ENCODE results near the gene MYBPHL. TPM values are rescaled to one million over a fixed set of nuclear protein-coding genes. Genes with fewer than 3 reads are reported as not detected.

MYBPHL gene
- total RNA-seq, 4 donors from 2014 or later: not detected

DNA sequence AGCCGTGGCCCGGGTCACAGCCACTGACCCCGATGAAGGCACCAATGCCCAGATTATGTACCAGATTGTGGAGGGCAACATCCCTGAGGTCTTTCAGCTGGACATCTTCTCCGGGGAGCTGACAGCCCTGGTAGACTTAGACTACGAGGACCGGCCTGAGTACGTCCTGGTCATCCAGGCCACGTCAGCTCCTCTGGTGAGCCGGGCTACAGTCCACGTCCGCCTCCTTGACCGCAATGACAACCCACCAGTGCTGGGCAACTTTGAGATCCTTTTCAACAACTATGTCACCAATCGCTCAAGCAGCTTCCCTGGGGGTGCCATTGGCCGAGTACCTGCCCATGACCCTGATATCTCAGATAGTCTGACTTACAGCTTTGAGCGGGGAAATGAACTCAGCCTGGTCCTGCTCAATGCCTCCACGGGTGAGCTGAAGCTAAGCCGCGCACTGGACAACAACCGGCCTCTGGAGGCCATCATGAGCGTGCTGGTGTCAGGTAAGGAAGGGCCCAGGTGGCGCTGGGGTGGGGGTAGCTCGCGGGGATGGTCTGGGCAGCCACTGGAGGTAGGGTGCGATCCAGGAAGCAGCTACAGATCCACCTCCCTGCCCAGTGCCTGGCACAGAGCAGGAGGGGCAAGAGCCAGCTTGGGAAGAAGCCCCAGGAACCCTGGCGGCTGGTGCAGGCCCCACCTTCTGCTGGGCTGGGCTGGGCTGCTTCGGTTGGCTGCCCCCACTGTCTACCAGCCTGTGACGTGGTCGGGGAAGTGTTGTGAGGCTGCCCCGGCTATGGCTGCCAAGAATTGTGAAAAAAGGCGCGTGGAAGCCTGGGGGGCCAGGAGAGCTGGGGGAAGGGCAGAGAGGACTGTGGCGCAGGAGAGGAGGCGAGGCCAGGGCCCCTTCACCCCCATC is 53.7 kb downstream of the MYBPHL start:
- H3K27me3 ChIP-seq: no peaks in the 10 kb centered on the region

DNA sequence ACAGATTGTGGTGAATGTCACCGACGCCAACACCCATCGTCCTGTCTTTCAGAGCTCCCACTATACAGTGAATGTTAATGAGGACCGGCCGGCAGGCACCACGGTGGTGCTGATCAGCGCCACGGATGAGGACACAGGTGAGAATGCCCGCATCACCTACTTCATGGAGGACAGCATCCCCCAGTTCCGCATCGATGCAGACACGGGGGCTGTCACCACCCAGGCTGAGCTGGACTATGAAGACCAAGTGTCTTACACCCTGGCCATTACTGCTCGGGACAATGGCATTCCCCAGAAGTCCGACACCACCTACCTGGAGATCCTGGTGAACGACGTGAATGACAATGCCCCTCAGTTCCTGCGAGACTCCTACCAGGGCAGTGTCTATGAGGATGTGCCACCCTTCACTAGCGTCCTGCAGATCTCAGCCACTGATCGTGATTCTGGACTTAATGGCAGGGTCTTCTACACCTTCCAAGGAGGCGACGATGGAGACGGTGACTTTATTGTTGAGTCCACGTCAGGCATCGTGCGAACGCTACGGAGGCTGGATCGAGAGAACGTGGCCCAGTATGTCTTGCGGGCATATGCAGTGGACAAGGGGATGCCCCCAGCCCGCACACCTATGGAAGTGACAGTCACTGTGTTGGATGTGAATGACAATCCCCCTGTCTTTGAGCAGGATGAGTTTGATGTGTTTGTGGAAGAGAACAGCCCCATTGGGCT is 54.5 kb downstream of the MYBPHL start:
- Histone ChIP-seq H3K4me1 (peaks cover 43 to 59% of the 10 kb centered on the region in 2 donors), H3K27me3 (no peaks in the 10 kb centered on the region), H3K4me3 (replicated peaks in 1 of 3) (no peak overlapping the region), H3K27ac (peak overlapping the region in 2 of 3 donors; percentile 92 to 99), H3K36me3 (no peaks in the 10 kb centered on the region), H3K9me3 (no peaks in the 10 kb centered on the region)
- no peak for TF ChIP-seq POLR2A (IDR thresholded peaks at IDR 0.05)
- TF ChIP-seq, protein P1, sequence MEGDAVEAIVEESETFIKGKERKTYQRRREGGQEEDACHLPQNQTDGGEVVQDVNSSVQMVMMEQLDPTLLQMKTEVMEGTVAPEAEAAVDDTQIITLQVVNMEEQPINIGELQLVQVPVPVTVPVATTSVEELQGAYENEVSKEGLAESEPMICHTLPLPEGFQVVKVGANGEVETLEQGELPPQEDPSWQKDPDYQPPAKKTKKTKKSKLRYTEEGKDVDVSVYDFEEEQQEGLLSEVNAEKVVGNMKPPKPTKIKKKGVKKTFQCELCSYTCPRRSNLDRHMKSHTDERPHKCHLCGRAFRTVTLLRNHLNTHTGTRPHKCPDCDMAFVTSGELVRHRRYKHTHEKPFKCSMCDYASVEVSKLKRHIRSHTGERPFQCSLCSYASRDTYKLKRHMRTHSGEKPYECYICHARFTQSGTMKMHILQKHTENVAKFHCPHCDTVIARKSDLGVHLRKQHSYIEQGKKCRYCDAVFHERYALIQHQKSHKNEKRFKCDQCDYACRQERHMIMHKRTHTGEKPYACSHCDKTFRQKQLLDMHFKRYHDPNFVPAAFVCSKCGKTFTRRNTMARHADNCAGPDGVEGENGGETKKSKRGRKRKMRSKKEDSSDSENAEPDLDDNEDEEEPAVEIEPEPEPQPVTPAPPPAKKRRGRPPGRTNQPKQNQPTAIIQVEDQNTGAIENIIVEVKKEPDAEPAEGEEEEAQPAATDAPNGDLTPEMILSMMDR (IDR thresholded peaks at IDR 0.05): no peak
- no peak for DNase-seq
- WGBS, 2 donors: 95 to 99% methylated on average over 28 to 31 of the region's 31 CpGs
- intact Hi-C loops (cut with DNase I): loop anchor here (10.0 kb wide), 1 partner anchor 232 kb away; the partner anchor contains the start of gene ATXN7L2

More for the DNA sequence above, 53.7 kb downstream of the MYBPHL start:
- Histone ChIP-seq H3K4me3 (replicated peaks in 1 of 3) (peak overlapping the region in 1 of 3 donors; percentile 26), H3K36me3 (no peaks in the 10 kb centered on the region), H3K27ac (peak overlapping the region; percentile 92 to 99 (median 99)), H3K4me1 (peaks cover 43 to 64% of the 10 kb centered on the region in 2 donors), H3K9me3 (no peaks in the 10 kb centered on the region)
- intact Hi-C loops (cut with DNase I): loop anchor here (10.0 kb wide), 1 partner anchor 232 kb away; the partner anchor contains the start of gene ATXN7L2
- peak in 1 of 2 donors; percentile 70 for TF ChIP-seq POLR2A (IDR thresholded peaks at IDR 0.05)
- TF ChIP-seq, protein P1 (IDR thresholded peaks at IDR 0.05): peak in 2 of 6 experiments; percentile 15 to 22
- peak; percentile 94 to 96 for DNase-seq
- WGBS, 2 donors: 67 to 69% methylated on average over 16 to 32 of the region's 33 CpGs

DNA sequence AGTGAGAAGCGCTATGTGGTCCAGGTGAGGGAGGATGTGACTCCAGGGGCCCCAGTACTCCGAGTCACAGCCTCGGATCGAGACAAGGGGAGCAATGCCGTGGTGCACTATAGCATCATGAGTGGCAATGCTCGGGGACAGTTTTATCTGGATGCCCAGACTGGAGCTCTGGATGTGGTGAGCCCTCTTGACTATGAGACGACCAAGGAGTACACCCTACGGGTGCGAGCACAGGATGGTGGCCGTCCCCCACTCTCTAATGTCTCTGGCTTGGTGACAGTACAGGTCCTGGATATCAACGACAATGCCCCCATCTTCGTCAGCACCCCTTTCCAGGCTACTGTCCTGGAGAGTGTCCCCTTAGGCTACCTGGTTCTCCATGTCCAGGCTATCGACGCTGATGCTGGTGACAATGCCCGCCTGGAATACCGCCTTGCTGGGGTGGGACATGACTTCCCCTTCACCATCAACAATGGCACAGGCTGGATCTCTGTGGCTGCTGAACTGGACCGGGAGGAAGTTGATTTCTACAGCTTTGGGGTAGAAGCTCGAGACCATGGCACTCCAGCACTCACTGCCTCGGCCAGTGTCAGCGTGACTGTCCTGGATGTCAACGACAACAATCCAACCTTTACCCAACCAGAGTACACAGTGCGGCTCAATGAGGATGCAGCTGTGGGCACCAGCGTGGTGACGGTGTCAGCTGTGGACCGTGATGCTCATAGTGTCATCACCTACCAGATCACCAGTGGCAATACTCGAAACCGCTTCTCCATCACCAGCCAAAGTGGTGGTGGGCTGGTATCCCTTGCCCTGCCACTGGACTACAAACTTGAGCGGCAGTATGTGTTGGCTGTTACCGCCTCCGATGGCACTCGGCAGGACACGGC is 55.3 kb downstream of the MYBPHL start:
- intact Hi-C loops (cut with DNase I): loop anchor here (10.0 kb wide), 1 partner anchor 233 kb away; the partner anchor contains the start of gene ATXN7L2
- no peak for TF ChIP-seq POLR2A (IDR thresholded peaks at IDR 0.05)
- TF ChIP-seq, protein P1 (IDR thresholded peaks at IDR 0.05): no peak
- peaks cover 43 to 53% of the 10 kb centered on the region in 2 donors for H3K4me1 ChIP-seq

DNA sequence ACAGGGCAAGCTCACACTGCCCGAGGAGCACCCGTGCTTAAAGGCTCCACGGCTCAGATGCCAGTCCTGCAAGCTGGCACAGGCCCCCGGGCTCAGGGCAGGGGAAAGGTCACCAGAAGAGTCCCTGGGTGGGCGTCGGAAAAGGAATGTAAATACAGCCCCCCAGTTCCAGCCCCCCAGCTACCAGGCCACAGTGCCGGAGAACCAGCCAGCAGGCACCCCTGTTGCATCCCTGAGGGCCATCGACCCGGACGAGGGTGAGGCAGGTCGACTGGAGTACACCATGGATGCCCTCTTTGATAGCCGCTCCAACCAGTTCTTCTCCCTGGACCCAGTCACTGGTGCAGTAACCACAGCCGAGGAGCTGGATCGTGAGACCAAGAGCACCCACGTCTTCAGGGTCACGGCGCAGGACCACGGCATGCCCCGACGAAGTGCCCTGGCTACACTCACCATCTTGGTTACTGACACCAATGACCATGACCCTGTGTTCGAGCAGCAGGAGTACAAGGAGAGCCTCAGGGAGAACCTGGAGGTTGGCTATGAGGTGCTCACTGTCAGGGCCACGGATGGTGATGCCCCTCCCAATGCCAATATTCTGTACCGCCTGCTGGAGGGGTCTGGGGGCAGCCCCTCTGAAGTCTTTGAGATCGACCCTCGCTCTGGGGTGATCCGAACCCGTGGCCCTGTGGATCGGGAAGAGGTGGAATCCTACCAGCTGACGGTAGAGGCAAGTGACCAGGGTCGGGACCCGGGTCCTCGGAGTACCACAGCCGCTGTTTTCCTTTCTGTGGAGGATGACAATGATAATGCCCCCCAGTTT is 56.1 kb downstream of the MYBPHL start:
- H3K27me3 ChIP-seq: no peaks in the 10 kb centered on the region
- H3K4me1 ChIP-seq: peaks cover 38 to 44% of the 10 kb centered on the region in 2 donors
- H3K27ac ChIP-seq: peak overlapping the region in 1 of 3 donors; percentile 41
- H3K9me3 ChIP-seq: no peaks in the 10 kb centered on the region
- intact Hi-C loops (cut with DNase I): loop anchor here (10.0 kb wide), 1 partner anchor 234 kb away; the partner anchor contains the start of gene ATXN7L2
- TF ChIP-seq, protein P1 (IDR thresholded peaks at IDR 0.05): no peak
- TF ChIP-seq POLR2A (IDR thresholded peaks at IDR 0.05): no peak
- DNase-seq: no peak
- no peaks in the 10 kb centered on the region for H3K36me3 ChIP-seq
- H3K4me3 ChIP-seq (replicated peaks in 1 of 3): peak overlapping the region in 1 of 3 donors; percentile 54
- WGBS, 2 donors: 98 to 100% methylated on average over 10 to 21 of the region's 33 CpGs

More for the DNA sequence above, 55.3 kb downstream of the MYBPHL start:
- no peak overlapping the region for H3K4me3 ChIP-seq (replicated peaks in 1 of 3)
- H3K9me3 ChIP-seq: no peaks in the 10 kb centered on the region
- no peaks in the 10 kb centered on the region for H3K36me3 ChIP-seq
- 97% methylated on average over 23 to 29 of the region's 32 CpGs for WGBS, 2 donors
- H3K27me3 ChIP-seq: no peaks in the 10 kb centered on the region
- DNase-seq: no peak
- H3K27ac ChIP-seq: no peak overlapping the region

All from thyroid gland (tissue), 4 donors.